ENCODE data around the gene RNF5.

The RNF5 gene

DNA sequence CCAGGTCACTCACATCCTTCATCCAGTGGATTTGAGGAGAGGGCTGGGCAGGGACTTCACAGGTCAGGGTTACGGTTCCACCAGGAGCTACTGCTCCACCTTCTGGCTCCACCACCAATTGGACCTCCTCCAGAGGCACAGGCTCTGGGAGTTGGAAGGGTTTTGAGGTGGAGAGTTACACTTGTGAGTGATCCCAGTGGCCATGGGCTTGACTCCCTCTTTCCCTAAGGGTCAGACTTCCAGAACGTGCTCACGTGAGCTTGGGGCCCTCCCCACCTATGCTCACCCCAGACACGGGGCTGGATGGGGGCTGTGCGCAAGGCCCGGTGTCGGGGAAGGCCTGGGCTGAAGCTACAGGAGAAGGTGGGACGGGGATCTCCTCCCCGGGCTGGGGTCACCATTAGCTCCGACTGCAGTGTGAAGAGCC lies 4.4 kb downstream of the RNF5 start:
- Histone ChIP-seq H3K27me3 (ENCODE audit: insufficient read depth, low read length) (no peaks in the 10 kb centered on the region), H3K4ac (ENCODE audit: low read depth, low read length) (no peak overlapping the region), H3K23ac (ENCODE audit: low read length) (no peak overlapping the region), H2BK120ac (ENCODE audit: insufficient read depth, low read length, poor library complexity) (no peak overlapping the region), H2BK12ac (ENCODE audit: low read length) (no peak overlapping the region), H2AK5ac (ENCODE audit: low read length) (no peak overlapping the region), H3K18ac (ENCODE audit: low read length) (no peak overlapping the region), H3K4me1 (ENCODE audit: control insufficient read depth in 1 of 2, insufficient read depth in 2 of 2, low read length in 2 of 2) (peaks cover 0 to 9% of the 10 kb centered on the region in 2 experiments), H3K9ac (ENCODE audit: low read length) (no peak overlapping the region), H2AFZ (ENCODE audit: insufficient read depth, low read length, poor library complexity) (no peak overlapping the region), H3K14ac (ENCODE audit: low read length) (no peak overlapping the region), H3K27ac (ENCODE audit: low read depth, low read length) (no peak overlapping the region), H4K12ac (ENCODE audit: low read depth, low read length) (no peak overlapping the region), H4K91ac (ENCODE audit: low read depth, low read length) (no peak overlapping the region), H2BK5ac (ENCODE audit: low read depth, low read length, poor library complexity) (no peak overlapping the region), H3K4me3 (ENCODE audit: low read depth, low read length) (no peak overlapping the region), H3K36me3 (ENCODE audit: control insufficient read depth in 1 of 2, insufficient read depth in 2 of 2, low read length in 2 of 2) (peaks cover 42 to 48% of the 10 kb centered on the region in 2 experiments), H3K4me2 (ENCODE audit: low read length) (no peak overlapping the region), H4K8ac (ENCODE audit: low read depth, low read length) (no peak overlapping the region), H3K79me2 (ENCODE audit: control insufficient read depth, insufficient read depth, low read length, poor library complexity) (peaks cover 2% of the 10 kb centered on the region), H3K79me1 (ENCODE audit: low read length) (peaks cover under 1% of the 10 kb centered on the region), H3K9me3 (ENCODE audit: insufficient read depth, low read depth, low read length) (no peaks in the 10 kb centered on the region)
- no peak for DNase-seq
- no CpG with 5 or more reads among the region's 10 CpGs for WGBS (ENCODE audit: extremely low coverage, insufficient coverage, insufficient read length)

DNA sequence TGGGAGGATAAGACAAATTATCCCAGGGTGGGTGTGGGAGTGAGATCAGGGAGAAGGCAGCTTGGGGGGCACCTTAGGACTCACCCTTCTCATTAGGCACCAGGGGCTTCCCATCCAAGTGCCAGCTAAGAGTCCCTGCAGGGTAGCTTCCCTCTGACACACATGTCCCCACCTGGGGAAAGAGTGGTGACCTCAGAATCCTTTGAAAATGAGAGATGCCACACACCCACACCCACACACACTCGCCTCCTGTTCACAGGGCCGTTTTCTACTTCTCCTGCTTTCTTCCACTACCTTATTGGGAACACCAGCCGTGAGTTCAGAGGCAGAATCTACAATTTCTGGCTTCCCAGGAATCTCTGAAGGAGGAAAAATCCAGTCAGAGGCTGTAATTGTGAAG lies 4.8 kb downstream of the RNF5 start:
- Histone ChIP-seq H3K23ac (ENCODE audit: low read length) (no peak overlapping the region), H3K14ac (ENCODE audit: low read length) (no peak overlapping the region), H3K4ac (ENCODE audit: low read depth, low read length) (no peak overlapping the region), H3K18ac (ENCODE audit: low read length) (no peak overlapping the region), H3K9ac (ENCODE audit: low read length) (no peak overlapping the region), H2AFZ (ENCODE audit: insufficient read depth, low read length, poor library complexity) (no peak overlapping the region), H2AK5ac (ENCODE audit: low read length) (no peak overlapping the region), H3K79me2 (ENCODE audit: control insufficient read depth, insufficient read depth, low read length, poor library complexity) (peaks cover 2% of the 10 kb centered on the region), H3K4me2 (ENCODE audit: low read length) (no peak overlapping the region), H3K4me1 (ENCODE audit: control insufficient read depth in 1 of 2, insufficient read depth in 2 of 2, low read length in 2 of 2) (peaks cover 0 to 9% of the 10 kb centered on the region in 2 experiments), H2BK12ac (ENCODE audit: low read length) (no peak overlapping the region), H2BK5ac (ENCODE audit: low read depth, low read length, poor library complexity) (no peak overlapping the region), H2BK120ac (ENCODE audit: insufficient read depth, low read length, poor library complexity) (no peak overlapping the region), H4K8ac (ENCODE audit: low read depth, low read length) (no peak overlapping the region), H3K9me3 (ENCODE audit: insufficient read depth, low read depth, low read length) (no peaks in the 10 kb centered on the region), H3K27me3 (ENCODE audit: insufficient read depth, low read length) (no peaks in the 10 kb centered on the region), H3K4me3 (ENCODE audit: low read depth, low read length) (no peak overlapping the region), H3K36me3 (ENCODE audit: control insufficient read depth in 1 of 2, insufficient read depth in 2 of 2, low read length in 2 of 2) (peaks cover 47 to 52% of the 10 kb centered on the region in 2 experiments), H3K27ac (ENCODE audit: low read depth, low read length) (no peak overlapping the region), H3K79me1 (ENCODE audit: low read length) (no peaks in the 10 kb centered on the region), H4K12ac (ENCODE audit: low read depth, low read length) (no peak overlapping the region), H4K91ac (ENCODE audit: low read depth, low read length) (no peak overlapping the region)
- no CpG with 5 or more reads among the region's 3 CpGs for WGBS (ENCODE audit: extremely low coverage, insufficient coverage, insufficient read length)
- DNase-seq: no peak

DNA sequence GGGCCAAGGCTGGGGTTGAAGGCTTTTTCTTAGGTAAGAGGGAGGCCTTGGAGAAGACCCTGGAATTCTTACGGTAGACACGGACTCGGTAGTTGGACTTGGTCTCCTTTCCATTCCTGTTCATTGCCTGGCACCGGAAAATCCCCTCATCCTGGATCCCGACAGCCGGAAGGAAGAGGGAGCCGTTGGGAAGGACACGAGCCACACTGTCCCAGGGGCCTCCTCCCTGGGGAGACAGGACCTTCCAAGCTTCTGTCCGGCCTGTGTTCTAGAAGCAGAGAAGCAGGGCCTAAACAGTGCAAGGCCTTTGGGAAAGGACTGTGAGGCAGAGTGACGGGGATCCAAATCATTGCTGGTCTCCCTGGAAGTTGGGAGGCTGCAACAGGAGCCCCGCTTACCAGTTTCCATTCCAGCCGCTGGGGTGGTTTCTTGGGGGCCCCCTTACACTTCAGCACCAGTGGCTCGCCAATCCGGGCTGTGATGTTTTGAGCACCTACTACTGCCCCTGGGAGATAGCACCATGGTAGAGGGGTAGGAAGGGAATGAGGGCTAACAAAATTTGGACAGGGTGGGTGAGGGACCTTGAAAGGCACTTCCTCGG lies 5.4 kb downstream of the RNF5 start:
- Histone ChIP-seq H4K8ac (ENCODE audit: low read depth, low read length) (no peak overlapping the region), H2BK12ac (ENCODE audit: low read length) (no peak overlapping the region), H3K27ac (ENCODE audit: low read depth, low read length) (no peak overlapping the region), H3K9ac (ENCODE audit: low read length) (no peak overlapping the region), H4K91ac (ENCODE audit: low read depth, low read length) (no peak overlapping the region), H3K36me3 (ENCODE audit: control insufficient read depth in 1 of 2, insufficient read depth in 2 of 2, low read length in 2 of 2) (peaks cover 48 to 56% of the 10 kb centered on the region in 2 experiments), H3K4ac (ENCODE audit: low read depth, low read length) (no peak overlapping the region), H3K79me1 (ENCODE audit: low read length) (no peaks in the 10 kb centered on the region), H2BK5ac (ENCODE audit: low read depth, low read length, poor library complexity) (no peak overlapping the region), H2AK5ac (ENCODE audit: low read length) (no peak overlapping the region), H3K14ac (ENCODE audit: low read length) (no peak overlapping the region), H2AFZ (ENCODE audit: insufficient read depth, low read length, poor library complexity) (no peak overlapping the region), H3K23ac (ENCODE audit: low read length) (no peak overlapping the region), H2BK120ac (ENCODE audit: insufficient read depth, low read length, poor library complexity) (no peak overlapping the region), H3K4me2 (ENCODE audit: low read length) (no peak overlapping the region), H3K4me3 (ENCODE audit: low read depth, low read length) (no peak overlapping the region), H4K12ac (ENCODE audit: low read depth, low read length) (no peak overlapping the region), H3K4me1 (ENCODE audit: control insufficient read depth in 1 of 2, insufficient read depth in 2 of 2, low read length in 2 of 2) (peaks cover 0 to 10% of the 10 kb centered on the region in 2 experiments), H3K18ac (ENCODE audit: low read length) (no peak overlapping the region), H3K27me3 (ENCODE audit: insufficient read depth, low read length) (no peaks in the 10 kb centered on the region), H3K79me2 (ENCODE audit: control insufficient read depth, insufficient read depth, low read length, poor library complexity) (peaks cover 2% of the 10 kb centered on the region), H3K9me3 (ENCODE audit: insufficient read depth, low read depth, low read length) (no peaks in the 10 kb centered on the region)
- WGBS (ENCODE audit: extremely low coverage, insufficient coverage, insufficient read length): no CpG with 5 or more reads among the region's 15 CpGs
- no peak for DNase-seq

DNA sequence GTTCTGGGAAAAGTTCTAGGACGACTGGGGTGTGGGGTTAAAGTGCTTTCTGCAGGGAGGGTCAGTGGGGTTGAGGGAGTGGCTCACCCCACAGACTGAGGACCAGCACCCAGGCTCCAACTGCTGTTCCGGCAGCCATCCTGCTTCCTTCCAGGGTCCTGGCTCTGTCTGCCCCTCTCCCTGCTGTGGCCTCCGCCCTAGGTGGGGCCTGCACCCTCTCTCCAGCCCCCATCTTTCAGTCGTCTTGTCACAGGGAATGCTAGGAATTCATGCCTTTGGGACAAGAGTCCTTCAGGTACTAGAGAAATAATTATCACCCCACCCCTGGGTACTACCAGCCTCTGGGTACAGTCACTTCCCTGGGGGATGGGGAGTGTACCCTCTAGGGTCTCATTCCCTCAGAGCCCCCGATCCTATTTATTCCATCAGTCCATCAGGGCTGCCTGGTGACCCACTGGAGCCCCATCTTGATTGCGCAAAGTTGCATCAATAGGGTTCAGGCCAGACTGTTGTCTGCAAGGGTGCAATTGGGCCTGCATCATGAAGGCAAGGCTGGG lies 6.0 kb downstream of the RNF5 start, which contains the start of gene AGER:
Gene AGER (minus strand): TSS at position 170 of the 557 bp plus-strand sequence. CDS start 31 bp downstream, at position 139.
- Histone ChIP-seq H4K12ac (ENCODE audit: low read depth, low read length) (no peak within 1 kb of the TSS), H3K23ac (ENCODE audit: low read length) (no peak within 1 kb of the TSS), H2BK5ac (ENCODE audit: low read depth, low read length, poor library complexity) (no peak within 1 kb of the TSS), H2AK5ac (ENCODE audit: low read length) (no peak within 1 kb of the TSS), H3K4ac (ENCODE audit: low read depth, low read length) (no peak within 1 kb of the TSS), H3K36me3 (ENCODE audit: control insufficient read depth in 1 of 2, insufficient read depth in 2 of 2, low read length in 2 of 2) (peaks cover 48 to 56% of the 10 kb centered on the region in 2 experiments), H3K4me2 (ENCODE audit: low read length) (no peak within 1 kb of the TSS), H4K91ac (ENCODE audit: low read depth, low read length) (no peak within 1 kb of the TSS), H2AFZ (ENCODE audit: insufficient read depth, low read length, poor library complexity) (no peak within 1 kb of the TSS), H3K4me1 (ENCODE audit: control insufficient read depth in 1 of 2, insufficient read depth in 2 of 2, low read length in 2 of 2) (peaks cover 2 to 11% of the 10 kb centered on the region in 2 experiments), H3K14ac (ENCODE audit: low read length) (no peak within 1 kb of the TSS), H2BK12ac (ENCODE audit: low read length) (no peak within 1 kb of the TSS), H4K8ac (ENCODE audit: low read depth, low read length) (no peak within 1 kb of the TSS), H3K9ac (ENCODE audit: low read length) (no peak within 1 kb of the TSS), H3K27me3 (ENCODE audit: insufficient read depth, low read length) (no peaks in the 10 kb centered on the region), H3K27ac (ENCODE audit: low read depth, low read length) (no peak within 1 kb of the TSS), H3K9me3 (ENCODE audit: insufficient read depth, low read depth, low read length) (no peaks in the 10 kb centered on the region), H3K18ac (ENCODE audit: low read length) (no peak within 1 kb of the TSS), H3K79me1 (ENCODE audit: low read length) (peaks cover 2% of the 10 kb centered on the region), H3K79me2 (ENCODE audit: control insufficient read depth, insufficient read depth, low read length, poor library complexity) (peaks cover 4% of the 10 kb centered on the region), H3K4me3 (ENCODE audit: low read depth, low read length) (no peak within 1 kb of the TSS), H2BK120ac (ENCODE audit: insufficient read depth, low read length, poor library complexity) (no peak within 1 kb of the TSS)
- no CpG with 5 or more reads among the region's 6 CpGs for WGBS (ENCODE audit: extremely low coverage, insufficient coverage, insufficient read length)
- DNase-seq: no peak

All from trophoblast cell (in vitro differentiated cells and primary cell).